ENCODE measurements around the gene PRG3.
"Not testable (repeated sequence)": the region's sequence is repeated elsewhere in the genome, so short reads cannot be mapped to it uniquely, and the experiment has no call there.

Gene PRG3

DNA sequence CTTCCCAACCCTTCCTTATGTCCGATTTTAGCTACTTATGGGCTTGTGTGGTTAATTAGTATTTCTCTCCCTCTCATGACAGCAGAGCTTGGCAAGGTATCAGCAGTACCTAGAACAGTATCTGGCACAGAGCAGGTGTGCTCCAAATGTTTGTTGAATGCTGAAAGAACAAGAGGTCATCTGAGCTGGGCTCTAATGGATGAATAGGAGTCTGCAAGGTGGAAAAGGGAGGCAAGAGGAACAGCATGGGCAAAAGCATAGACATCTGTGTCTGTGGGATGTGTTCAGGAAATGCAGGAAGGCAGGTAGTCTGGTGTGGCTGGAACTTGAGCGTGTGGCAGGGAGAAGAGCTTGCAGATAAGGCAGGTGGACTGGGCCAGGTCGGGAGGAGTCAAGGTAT, 19.0 kb downstream of the PRG3 start:
- Histone ChIP-seq H3K9me3 (no peaks in the 10 kb centered on the region), H3K36me3 (no peaks in the 10 kb centered on the region), H3K27ac (no peak overlapping the region), H3K4me1 (peaks cover 0 to 7% (median 0%) of the 10 kb centered on the region in 4 donors), H3K27me3 (no peaks in the 10 kb centered on the region), H3K4me3 (no peak overlapping the region)
- TF ChIP-seq, protein P1, sequence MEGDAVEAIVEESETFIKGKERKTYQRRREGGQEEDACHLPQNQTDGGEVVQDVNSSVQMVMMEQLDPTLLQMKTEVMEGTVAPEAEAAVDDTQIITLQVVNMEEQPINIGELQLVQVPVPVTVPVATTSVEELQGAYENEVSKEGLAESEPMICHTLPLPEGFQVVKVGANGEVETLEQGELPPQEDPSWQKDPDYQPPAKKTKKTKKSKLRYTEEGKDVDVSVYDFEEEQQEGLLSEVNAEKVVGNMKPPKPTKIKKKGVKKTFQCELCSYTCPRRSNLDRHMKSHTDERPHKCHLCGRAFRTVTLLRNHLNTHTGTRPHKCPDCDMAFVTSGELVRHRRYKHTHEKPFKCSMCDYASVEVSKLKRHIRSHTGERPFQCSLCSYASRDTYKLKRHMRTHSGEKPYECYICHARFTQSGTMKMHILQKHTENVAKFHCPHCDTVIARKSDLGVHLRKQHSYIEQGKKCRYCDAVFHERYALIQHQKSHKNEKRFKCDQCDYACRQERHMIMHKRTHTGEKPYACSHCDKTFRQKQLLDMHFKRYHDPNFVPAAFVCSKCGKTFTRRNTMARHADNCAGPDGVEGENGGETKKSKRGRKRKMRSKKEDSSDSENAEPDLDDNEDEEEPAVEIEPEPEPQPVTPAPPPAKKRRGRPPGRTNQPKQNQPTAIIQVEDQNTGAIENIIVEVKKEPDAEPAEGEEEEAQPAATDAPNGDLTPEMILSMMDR (IDR thresholded peaks at IDR 0.05), result no peak
- DNase-seq, result no peak
- intact Hi-C loops (cut with DNase I; ENCODE audit: low total_unique reads), result no loop called here

DNA sequence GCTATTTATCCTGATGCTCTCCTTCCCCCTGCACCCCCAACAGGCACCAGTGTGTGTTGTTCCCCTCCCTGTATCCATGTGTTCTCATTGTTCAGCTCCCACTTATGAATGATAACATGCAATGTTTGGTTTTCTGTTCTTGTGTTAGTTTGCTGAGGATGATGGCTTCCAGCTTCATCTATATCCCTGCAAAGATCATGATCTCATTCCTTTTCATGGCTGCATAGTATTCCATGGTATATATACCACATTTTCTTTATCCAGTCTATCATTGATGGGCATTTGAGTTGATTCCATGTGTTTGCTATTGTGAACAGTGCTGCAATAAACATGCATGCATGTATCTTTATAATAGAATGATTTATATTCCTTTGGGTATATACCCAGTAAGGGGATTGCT, 19.5 kb downstream of the PRG3 start:
- H3K4me1 ChIP-seq; H3K4me3 ChIP-seq; H3K27ac ChIP-seq; intact Hi-C loops (cut with DNase I; ENCODE audit: low total_unique reads); DNase-seq; H3K9me3 ChIP-seq; H3K27me3 ChIP-seq; H3K36me3 ChIP-seq: not testable (repeated sequence)

DNA sequence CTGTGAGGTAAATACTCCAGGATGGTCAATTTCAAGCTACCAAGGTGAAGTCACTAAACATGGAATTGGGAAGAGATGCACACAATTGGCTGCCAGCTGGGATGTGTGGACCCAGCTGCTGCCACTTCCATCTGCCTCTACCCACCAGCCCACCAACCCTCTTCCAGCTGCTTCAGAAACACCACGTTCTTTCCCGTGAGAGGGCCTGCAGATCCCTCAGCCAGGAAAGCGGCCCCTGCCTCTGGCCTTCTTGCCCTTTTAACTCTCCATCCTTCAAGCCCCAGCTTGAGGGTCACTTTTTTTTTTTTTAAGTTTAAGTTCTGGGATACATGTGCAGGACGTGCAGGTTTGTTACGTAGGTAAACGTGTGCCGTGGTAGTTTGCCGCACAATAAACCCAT, 20.0 kb downstream of the PRG3 start:
- Histone ChIP-seq H3K4me3 (no peak overlapping the region), H3K36me3 (no peaks in the 10 kb centered on the region), H3K4me1 (peaks cover 0 to 7% (median 0%) of the 10 kb centered on the region in 4 donors), H3K27ac (no peak overlapping the region), H3K27me3 (no peaks in the 10 kb centered on the region), H3K9me3 (no peaks in the 10 kb centered on the region)
- DNase-seq, result no peak
- TF ChIP-seq, protein P1 (IDR thresholded peaks at IDR 0.05), result no peak
- intact Hi-C loops (cut with DNase I; ENCODE audit: low total_unique reads), result no loop called here

DNA sequence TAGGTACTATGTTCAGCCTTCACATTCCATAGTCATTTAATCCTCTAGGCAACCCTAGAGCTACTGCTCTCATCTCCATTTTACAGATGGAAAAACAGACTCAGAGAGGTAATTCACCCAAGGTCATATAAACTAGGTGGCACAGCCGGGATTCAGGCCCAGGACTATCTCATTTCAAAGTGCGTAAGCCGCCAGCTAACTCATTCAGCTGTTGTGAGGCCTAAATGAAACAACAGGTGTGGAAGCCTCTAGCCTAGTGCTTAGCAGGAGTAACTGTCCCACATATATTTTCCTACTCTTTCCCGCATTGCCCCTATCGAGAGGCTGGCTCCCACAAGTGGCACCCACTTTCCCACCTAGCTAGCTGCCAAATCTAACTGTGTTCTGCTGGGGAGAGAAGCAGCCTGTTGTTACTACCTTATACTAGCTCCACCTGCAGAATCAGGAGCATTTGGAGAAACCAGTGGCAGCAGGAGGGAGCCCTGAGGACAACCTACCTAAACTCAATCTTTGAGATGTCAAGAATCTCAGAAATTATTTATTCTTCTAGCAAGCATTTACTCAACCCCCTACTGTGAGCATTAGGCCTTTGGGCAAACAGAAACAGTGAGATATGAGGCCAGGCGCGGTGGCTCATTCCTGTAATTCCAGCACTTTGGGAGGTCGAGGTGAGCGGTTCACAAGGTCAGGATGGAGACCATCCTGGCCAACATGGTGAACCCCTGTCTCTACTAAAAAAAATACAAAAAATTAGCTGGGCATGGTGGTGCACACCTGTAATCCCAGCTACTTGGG, 20.9 kb downstream of the PRG3 start:
- Histone ChIP-seq H3K4me3 (no peak overlapping the region), H3K9me3 (no peaks in the 10 kb centered on the region), H3K36me3 (no peaks in the 10 kb centered on the region), H3K27me3 (no peaks in the 10 kb centered on the region), H3K4me1 (peaks cover 0 to 7% (median 0%) of the 10 kb centered on the region in 4 donors), H3K27ac (no peak overlapping the region)
- intact Hi-C loops (cut with DNase I; ENCODE audit: low total_unique reads), result loop anchor here (10.0 kb wide), 1 partner anchor 515 kb away; no protein-coding TSS in a partner anchor
- TF ChIP-seq, protein P1 (IDR thresholded peaks at IDR 0.05), result no peak
- DNase-seq, result no peak

DNA sequence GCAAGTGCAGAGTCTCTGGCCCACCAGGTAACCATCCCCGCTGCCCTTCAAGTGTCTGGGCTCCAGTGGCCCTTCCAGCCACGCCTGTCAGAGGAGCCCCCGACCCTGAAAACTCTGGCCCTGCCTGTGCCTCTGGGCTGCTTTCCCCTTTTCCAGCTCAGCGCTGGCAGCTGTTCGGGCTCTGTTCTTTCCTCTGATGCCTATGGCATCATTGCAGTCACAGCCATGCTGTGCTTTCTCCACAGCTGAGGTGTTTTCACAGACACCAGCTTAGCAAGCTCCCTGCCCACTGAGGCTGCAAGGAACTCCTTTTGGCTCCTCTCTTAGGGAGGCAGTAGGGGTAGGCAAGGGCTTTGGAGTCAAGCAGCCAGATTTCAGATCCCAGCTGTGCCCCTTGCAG, 21.6 kb downstream of the PRG3 start:
- no peaks in the 10 kb centered on the region for H3K27me3 ChIP-seq
- intact Hi-C loops (cut with DNase I; ENCODE audit: low total_unique reads), result loop anchor here (10.0 kb wide), 1 partner anchor 515 kb away; no protein-coding TSS in a partner anchor
- H3K9me3 ChIP-seq, result no peaks in the 10 kb centered on the region
- H3K4me3 ChIP-seq, result no peak overlapping the region
- H3K36me3 ChIP-seq, result no peaks in the 10 kb centered on the region
- no peak for DNase-seq
- no peak overlapping the region for H3K27ac ChIP-seq
- TF ChIP-seq, protein P1 (IDR thresholded peaks at IDR 0.05), result no peak
- H3K4me1 ChIP-seq, result peaks cover 0 to 7% (median 0%) of the 10 kb centered on the region in 4 donors

DNA sequence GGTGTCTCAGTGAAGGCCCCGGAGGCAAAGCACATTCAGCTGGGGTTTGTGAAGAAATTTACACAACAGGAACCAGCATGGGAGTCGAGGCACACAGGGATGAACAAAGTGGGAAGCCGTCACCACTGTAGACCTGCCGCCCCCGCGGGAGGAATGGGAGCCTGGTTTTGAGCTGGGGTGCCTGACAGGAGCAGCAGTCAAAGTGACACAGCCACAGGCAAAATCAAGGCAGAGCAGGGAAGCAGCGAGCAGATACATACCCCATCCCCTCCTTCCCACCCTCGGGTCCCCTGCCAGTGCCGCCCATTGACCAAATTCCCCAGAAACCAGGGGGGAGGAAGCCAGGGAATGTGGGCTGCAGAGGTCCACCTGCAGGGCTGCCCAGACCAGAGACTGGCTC, 22.0 kb downstream of the PRG3 start:
- Histone ChIP-seq H3K36me3 (no peaks in the 10 kb centered on the region), H3K27ac (no peak overlapping the region), H3K9me3 (no peaks in the 10 kb centered on the region), H3K27me3 (no peaks in the 10 kb centered on the region), H3K4me1 (peaks cover 0 to 7% (median 0%) of the 10 kb centered on the region in 4 donors), H3K4me3 (no peak overlapping the region)
- DNase-seq, result no peak
- intact Hi-C loops (cut with DNase I; ENCODE audit: low total_unique reads), result loop anchor here (10.0 kb wide), 1 partner anchor 514 kb away; no protein-coding TSS in a partner anchor
- TF ChIP-seq, protein P1 (IDR thresholded peaks at IDR 0.05), result no peak
